Smooth muscle cell of the umbilical artery (primary cell): ENCODE results near the gene DLX6. TPM values are rescaled to one million over a fixed set of nuclear protein-coding genes. Genes with fewer than 3 reads are reported as not detected.

Source experiments
- total RNA-seq: library from RNA; depleted of rRNA; stranded (reverse); fragments of >200 nt; gene quantifications from 2 replicates; pipeline ENCODE4 v1.2.3, GENCODE V29; 2014

Gene DLX6
- not detected in 2 replicates for total RNA-seq

GRCh38 chr7:97005183-97006054 lies at the start of gene DLX6:
TSS of gene DLX6 (plus strand) at chr7:97005553. CDS start at chr7:97005978, 425 bp downstream.

GRCh38 chr7:97024209-97025129 lies 19.1 kb downstream of the DLX6 start, which contains the start of gene DLX5:
TSS of gene DLX5 (minus strand) at chr7:97024831. CDS start at chr7:97024623, 208 bp downstream.

Other genes starting within 250 kb of the DLX6 start
- 0.30 TPM in 1 of 2 replicates, not detected in the other for gene DLX5, start 19.3 kb downstream of the DLX6 start, total RNA-seq
- 6.8 and 12.4 TPM in 2 replicates for gene SDHAF3, start 112.1 kb downstream of the DLX6 start, total RNA-seq